HepG2 (cell line): Measurements from ENCODE around the gene RHD. TPM values are rescaled to one million over a fixed set of nuclear protein-coding genes. Genes with fewer than 3 reads are reported as not detected.
A peak's percentile ranks its signal among the peaks of the same experiment; 100 is the strongest.

Experiments used
- EHMT2 ChIP-seq: fragments of 200-600 bp; sonication (generic); IDR thresholded peaks from 2 replicates; pipeline ENCODE4 v1.7.0; 2017; ENCODE audit warnings: antibody characterized with exemption, low read depth, low read length, borderline replicate concordance
- FOXA3 ChIP-seq: IDR thresholded peaks from 2 replicates; pipeline ENCODE4 v1.6.1; 2016; ENCODE audit warnings: missing genetic modification reagents, missing compliant biosample characterization
- NR2F2 ChIP-seq: IDR thresholded peaks from 2 replicates; pipeline ENCODE4 v1.6.1; 2012; ENCODE audit warnings: low read depth, inconsistent platforms, borderline replicate concordance
- THAP11 ChIP-seq: IDR thresholded peaks from 2 replicates; pipeline ENCODE4 v1.6.1; 2016; ENCODE audit warnings: missing biosample characterization, missing genetic modification reagents
- ZFP36L1 ChIP-seq: sonication (generic); formaldehyde crosslinking; IDR thresholded peaks from 2 replicates; pipeline ENCODE4 v1.8.0; 2022; ENCODE audit warnings: mild to moderate bottlenecking, missing genetic modification reagents, moderate library complexity
- ZNF557 ChIP-seq: sonication (generic); formaldehyde crosslinking; IDR thresholded peaks from 2 replicates; pipeline ENCODE4 v1.4.0; 2020; ENCODE audit warnings: missing genetic modification reagents
- ZNF674 ChIP-seq: sonication (generic); formaldehyde crosslinking; IDR thresholded peaks from 2 replicates; pipeline ENCODE4 v1.5.0; 2020; ENCODE audit warnings: low read depth, mild to moderate bottlenecking, missing genetic modification reagents
- ZNF747 ChIP-seq: sonication (generic); formaldehyde crosslinking; IDR thresholded peaks from 2 replicates; pipeline ENCODE4 v1.8.1; 2023; ENCODE audit warnings: missing genetic modification reagents, mild to moderate bottlenecking, borderline replicate concordance
- polyA plus RNA-seq, 8 experiments: library from polyadenylated mRNA; depleted of rRNA in 3 of 8; stranded (reverse) in 7 of 8; unstranded in 1 of 8; fragments of >200 nt; fragmentation: Illumina TruSeq in 4 of 8; extraction: Trizol in 4 of 8; gene quantifications; 2 replicates each; pipeline versions ENCODE4 v1.2.1 to v1.2.3, GENCODE V29; 2011 to 2016; ENCODE audit warnings: low read depth in 4 of 8, missing spikeins in 1 of 8, mixed read lengths in 1 of 8; ENCODE audit not compliant: insufficient read depth in 1 of 8
- total RNA-seq, 5 experiments: library from RNA; depleted of rRNA; stranded (reverse); fragments of >200 nt; fragmentation: Illumina TruSeq; extraction: Trizol; gene quantifications; 2 replicates each; pipeline ENCODE4 v1.2.3, GENCODE V29; 2016; ENCODE audit warnings: low read depth in 1 of 5
- TF ChIP-seq, protein P1 (sequence below): sonication (generic); formaldehyde crosslinking; IDR thresholded peaks from 2 replicates; pipeline ENCODE4 v1.4.0; 2020; ENCODE audit warnings: missing genetic modification reagents
- TF ChIP-seq, protein P2 (sequence below): sonication (generic); formaldehyde crosslinking; IDR thresholded peaks from 2 replicates; pipeline ENCODE4 v1.4.0; 2020; ENCODE audit warnings: missing genetic modification reagents, mild to moderate bottlenecking, borderline replicate concordance
- TF ChIP-seq, protein P3 (sequence below), 2 experiments: sonication (generic) in 1 of 2; formaldehyde crosslinking in 1 of 2; IDR thresholded peaks; 2 replicates each; pipeline versions ENCODE4 v1.4.0 to v1.6.1; 2018 to 2020; ENCODE audit warnings: missing genetic modification reagents in 2 of 2, borderline replicate concordance in 1 of 2, low read depth in 1 of 2, mild to moderate bottlenecking in 1 of 2, missing biosample characterization in 1 of 2
- TF ChIP-seq, protein P4 (sequence below): IDR thresholded peaks from 2 replicates; pipeline ENCODE4 v1.6.1; 2016; ENCODE audit warnings: low read depth, missing genetic modification reagents, missing compliant biosample characterization
- TF ChIP-seq, protein P5 (sequence below): sonication (generic); formaldehyde crosslinking; IDR thresholded peaks from 2 replicates; pipeline ENCODE4 v1.5.0; 2020; ENCODE audit warnings: missing genetic modification reagents
- TF ChIP-seq, protein P6 (sequence below): IDR thresholded peaks from 2 replicates; pipeline ENCODE4 v1.6.1; 2016; ENCODE audit warnings: missing compliant biosample characterization, missing genetic modification reagents, borderline replicate concordance

Gene RHD
- total and polyA plus RNA-seq, 2 of the 13 experiments (the other 11 are each of a cell fraction or from before 2014, with no cell fraction given) = not detected

DNA sequence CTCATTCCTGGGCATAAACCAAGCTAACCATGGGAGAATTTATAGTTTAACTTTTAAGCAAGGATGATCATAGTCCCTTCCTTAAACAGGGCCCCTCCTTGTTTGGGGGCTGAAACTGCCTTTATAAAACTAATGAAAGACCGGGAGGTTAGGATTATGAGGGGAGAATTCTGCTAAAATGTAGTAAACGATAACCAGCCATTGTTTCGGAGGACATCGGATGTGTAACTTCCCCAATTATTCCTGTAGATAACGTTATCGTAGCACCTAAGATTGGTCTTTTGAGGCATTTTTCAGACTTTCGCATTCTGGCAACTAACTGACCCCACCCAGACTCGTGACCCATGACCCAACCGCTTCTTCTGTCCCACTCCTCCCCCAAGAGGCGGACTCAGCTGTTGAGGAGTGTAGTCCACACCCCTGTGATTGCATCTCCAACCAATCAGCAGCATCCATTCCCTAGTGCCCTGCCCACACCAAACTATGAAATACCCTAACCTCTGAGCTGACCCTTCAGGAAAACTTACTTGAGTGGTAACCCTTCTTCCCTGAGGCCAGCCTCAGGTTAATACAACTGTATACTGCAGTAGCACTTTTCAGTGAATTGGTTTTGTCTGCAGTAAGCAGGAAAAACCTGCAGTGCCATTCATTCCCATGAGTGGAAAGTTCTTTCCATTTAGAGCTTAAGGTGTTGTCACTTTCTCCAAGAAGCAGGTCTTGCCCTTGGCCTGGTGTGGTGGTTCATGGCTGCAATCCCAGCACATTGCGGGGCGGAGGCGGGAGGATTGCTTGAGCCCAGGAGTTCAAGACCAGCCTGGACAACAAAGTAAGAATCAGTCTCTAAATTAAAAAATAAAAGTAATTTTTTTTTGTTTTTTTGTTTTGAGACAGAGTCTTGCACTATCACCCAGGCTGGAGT, 39.2 kb upstream of the RHD start (continued):
- TF ChIP-seq THAP11 (no peak), EHMT2 (no peak), ZNF557 (CRISPR knock-in tag) (no peak), NR2F2 (peak; percentile 20; the same call in 1 of the 2 replicates), ZNF674 (CRISPR knock-in tag) (no peak), ZNF747 (CRISPR knock-in tag) (no peak), ZFP36L1 (CRISPR knock-in tag) (no peak), FOXA3 (CRISPR knock-in tag) (0 out of 2 replicates have a peak, but pooled peaks have one; percentile 23)
- TF ChIP-seq, protein P1, sequence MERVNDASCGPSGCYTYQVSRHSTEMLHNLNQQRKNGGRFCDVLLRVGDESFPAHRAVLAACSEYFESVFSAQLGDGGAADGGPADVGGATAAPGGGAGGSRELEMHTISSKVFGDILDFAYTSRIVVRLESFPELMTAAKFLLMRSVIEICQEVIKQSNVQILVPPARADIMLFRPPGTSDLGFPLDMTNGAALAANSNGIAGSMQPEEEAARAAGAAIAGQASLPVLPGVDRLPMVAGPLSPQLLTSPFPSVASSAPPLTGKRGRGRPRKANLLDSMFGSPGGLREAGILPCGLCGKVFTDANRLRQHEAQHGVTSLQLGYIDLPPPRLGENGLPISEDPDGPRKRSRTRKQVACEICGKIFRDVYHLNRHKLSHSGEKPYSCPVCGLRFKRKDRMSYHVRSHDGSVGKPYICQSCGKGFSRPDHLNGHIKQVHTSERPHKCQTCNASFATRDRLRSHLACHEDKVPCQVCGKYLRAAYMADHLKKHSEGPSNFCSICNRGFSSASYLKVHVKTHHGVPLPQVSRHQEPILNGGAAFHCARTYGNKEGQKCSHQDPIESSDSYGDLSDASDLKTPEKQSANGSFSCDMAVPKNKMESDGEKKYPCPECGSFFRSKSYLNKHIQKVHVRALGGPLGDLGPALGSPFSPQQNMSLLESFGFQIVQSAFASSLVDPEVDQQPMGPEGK (CRISPR knock-in tag) = peak; percentile 58; the same call in 1 of the 2 replicates
- TF ChIP-seq, protein P2, sequence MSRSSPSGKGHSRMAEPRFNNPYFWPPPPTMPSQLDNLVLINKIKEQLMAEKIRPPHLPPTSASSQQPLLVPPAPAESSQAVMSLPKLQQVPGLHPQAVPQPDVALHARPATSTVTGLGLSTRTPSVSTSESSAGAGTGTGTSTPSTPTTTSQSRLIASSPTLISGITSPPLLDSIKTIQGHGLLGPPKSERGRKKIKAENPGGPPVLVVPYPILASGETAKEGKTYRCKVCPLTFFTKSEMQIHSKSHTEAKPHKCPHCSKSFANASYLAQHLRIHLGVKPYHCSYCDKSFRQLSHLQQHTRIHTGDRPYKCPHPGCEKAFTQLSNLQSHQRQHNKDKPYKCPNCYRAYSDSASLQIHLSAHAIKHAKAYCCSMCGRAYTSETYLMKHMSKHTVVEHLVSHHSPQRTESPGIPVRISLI (CRISPR knock-in tag) = no peak
- TF ChIP-seq, protein P3, sequence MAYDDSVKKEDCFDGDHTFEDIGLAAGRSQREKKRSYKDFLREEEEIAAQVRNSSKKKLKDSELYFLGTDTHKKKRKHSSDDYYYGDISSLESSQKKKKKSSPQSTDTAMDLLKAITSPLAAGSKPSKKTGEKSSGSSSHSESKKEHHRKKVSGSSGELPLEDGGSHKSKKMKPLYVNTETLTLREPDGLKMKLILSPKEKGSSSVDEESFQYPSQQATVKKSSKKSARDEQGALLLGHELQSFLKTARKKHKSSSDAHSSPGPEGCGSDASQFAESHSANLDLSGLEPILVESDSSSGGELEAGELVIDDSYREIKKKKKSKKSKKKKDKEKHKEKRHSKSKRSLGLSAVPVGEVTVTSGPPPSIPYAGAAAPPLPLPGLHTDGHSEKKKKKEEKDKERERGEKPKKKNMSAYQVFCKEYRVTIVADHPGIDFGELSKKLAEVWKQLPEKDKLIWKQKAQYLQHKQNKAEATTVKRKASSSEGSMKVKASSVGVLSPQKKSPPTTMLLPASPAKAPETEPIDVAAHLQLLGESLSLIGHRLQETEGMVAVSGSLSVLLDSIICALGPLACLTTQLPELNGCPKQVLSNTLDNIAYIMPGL (CRISPR knock-in tag; IDR thresholded peaks at IDR 0.05; ENCODE audit: borderline replicate concordance in 1 of 2, low read depth in 1 of 2) = no peak; a peak in 1 of 4 replicates
- TF ChIP-seq, protein P4, sequence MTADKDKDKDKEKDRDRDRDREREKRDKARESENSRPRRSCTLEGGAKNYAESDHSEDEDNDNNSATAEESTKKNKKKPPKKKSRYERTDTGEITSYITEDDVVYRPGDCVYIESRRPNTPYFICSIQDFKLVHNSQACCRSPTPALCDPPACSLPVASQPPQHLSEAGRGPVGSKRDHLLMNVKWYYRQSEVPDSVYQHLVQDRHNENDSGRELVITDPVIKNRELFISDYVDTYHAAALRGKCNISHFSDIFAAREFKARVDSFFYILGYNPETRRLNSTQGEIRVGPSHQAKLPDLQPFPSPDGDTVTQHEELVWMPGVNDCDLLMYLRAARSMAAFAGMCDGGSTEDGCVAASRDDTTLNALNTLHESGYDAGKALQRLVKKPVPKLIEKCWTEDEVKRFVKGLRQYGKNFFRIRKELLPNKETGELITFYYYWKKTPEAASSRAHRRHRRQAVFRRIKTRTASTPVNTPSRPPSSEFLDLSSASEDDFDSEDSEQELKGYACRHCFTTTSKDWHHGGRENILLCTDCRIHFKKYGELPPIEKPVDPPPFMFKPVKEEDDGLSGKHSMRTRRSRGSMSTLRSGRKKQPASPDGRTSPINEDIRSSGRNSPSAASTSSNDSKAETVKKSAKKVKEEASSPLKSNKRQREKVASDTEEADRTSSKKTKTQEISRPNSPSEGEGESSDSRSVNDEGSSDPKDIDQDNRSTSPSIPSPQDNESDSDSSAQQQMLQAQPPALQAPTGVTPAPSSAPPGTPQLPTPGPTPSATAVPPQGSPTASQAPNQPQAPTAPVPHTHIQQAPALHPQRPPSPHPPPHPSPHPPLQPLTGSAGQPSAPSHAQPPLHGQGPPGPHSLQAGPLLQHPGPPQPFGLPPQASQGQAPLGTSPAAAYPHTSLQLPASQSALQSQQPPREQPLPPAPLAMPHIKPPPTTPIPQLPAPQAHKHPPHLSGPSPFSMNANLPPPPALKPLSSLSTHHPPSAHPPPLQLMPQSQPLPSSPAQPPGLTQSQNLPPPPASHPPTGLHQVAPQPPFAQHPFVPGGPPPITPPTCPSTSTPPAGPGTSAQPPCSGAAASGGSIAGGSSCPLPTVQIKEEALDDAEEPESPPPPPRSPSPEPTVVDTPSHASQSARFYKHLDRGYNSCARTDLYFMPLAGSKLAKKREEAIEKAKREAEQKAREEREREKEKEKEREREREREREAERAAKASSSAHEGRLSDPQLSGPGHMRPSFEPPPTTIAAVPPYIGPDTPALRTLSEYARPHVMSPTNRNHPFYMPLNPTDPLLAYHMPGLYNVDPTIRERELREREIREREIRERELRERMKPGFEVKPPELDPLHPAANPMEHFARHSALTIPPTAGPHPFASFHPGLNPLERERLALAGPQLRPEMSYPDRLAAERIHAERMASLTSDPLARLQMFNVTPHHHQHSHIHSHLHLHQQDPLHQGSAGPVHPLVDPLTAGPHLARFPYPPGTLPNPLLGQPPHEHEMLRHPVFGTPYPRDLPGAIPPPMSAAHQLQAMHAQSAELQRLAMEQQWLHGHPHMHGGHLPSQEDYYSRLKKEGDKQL = no peak
- TF ChIP-seq, protein P5, sequence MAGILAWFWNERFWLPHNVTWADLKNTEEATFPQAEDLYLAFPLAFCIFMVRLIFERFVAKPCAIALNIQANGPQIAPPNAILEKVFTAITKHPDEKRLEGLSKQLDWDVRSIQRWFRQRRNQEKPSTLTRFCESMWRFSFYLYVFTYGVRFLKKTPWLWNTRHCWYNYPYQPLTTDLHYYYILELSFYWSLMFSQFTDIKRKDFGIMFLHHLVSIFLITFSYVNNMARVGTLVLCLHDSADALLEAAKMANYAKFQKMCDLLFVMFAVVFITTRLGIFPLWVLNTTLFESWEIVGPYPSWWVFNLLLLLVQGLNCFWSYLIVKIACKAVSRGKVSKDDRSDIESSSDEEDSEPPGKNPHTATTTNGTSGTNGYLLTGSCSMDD (CRISPR knock-in tag) = no peak
- TF ChIP-seq, protein P6, sequence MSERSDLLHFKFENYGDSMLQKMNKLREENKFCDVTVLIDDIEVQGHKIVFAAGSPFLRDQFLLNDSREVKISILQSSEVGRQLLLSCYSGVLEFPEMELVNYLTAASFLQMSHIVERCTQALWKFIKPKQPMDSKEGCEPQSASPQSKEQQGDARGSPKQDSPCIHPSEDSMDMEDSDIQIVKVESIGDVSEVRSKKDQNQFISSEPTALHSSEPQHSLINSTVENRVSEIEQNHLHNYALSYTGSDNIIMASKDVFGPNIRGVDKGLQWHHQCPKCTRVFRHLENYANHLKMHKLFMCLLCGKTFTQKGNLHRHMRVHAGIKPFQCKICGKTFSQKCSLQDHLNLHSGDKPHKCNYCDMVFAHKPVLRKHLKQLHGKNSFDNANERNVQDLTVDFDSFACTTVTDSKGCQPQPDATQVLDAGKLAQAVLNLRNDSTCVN (CRISPR knock-in tag) = no peak
